Smooth muscle cell (in vitro differentiated cells): ENCODE measurements around the gene MYH7B. TPM values are rescaled to one million over a fixed set of nuclear protein-coding genes. Genes with fewer than 3 reads are reported as not detected.

Experiments used
- DNase-seq: peaks from one replicate; lab custom pipeline; 2025; ENCODE audit not compliant: unreplicated experiment; lab: John Stamatoyannopoulos, UW
- H2AFZ ChIP-seq: fragments of 200-600 bp; sonication (generic); 2 replicates; pipeline ENCODE4 v1.6.0; 2016; ENCODE audit warnings: antibody characterized with exemption, low read depth, mild to moderate bottlenecking
- H3F3A ChIP-seq: fragments of 200-600 bp; sonication (generic); 2 replicates; pipeline ENCODE4 v1.6.0; 2017; ENCODE audit warnings: antibody characterized with exemption, low read depth
- H3K27ac ChIP-seq: fragments of 200-600 bp; sonication (generic); 2 replicates; pipeline ENCODE4 v1.5.1; 2016; ENCODE audit warnings: low read depth, mild to moderate bottlenecking
- H3K27me3 ChIP-seq: fragments of 200-600 bp; sonication (generic); 2 replicates; pipeline ENCODE4 v1.6.1; 2016; ENCODE audit warnings: low read depth, mild to moderate bottlenecking
- H3K36me3 ChIP-seq: fragments of 200-600 bp; sonication (generic); 2 replicates; pipeline ENCODE4 v1.5.1; 2016; ENCODE audit warnings: low read depth
- H3K4me1 ChIP-seq: fragments of 200-600 bp; sonication (generic); 2 replicates; pipeline ENCODE4 v1.5.1; 2016; ENCODE audit warnings: low read depth
- H3K4me2 ChIP-seq: fragments of 200-600 bp; sonication (generic); 2 replicates; pipeline ENCODE4 v1.6.0; 2016; ENCODE audit warnings: mild to moderate bottlenecking
- H3K4me3 ChIP-seq: fragments of 200-600 bp; sonication (generic); 2 replicates; pipeline ENCODE4 v1.5.1; 2016; ENCODE audit warnings: mild to moderate bottlenecking
- H3K79me2 ChIP-seq: fragments of 200-600 bp; sonication (generic); 2 replicates; pipeline ENCODE4 v1.6.0; 2016; ENCODE audit warnings: low read depth, mild to moderate bottlenecking
- H3K9ac ChIP-seq: fragments of 200-600 bp; sonication (generic); 2 replicates; pipeline ENCODE4 v1.6.0; 2016; ENCODE audit warnings: low read depth
- H3K9me3 ChIP-seq: fragments of 200-600 bp; sonication (generic); replicated peaks from 2 replicates; pipeline ENCODE4 v1.5.1; 2016; ENCODE audit warnings: low read depth
- H4K20me1 ChIP-seq: fragments of 200-600 bp; sonication (generic); 2 replicates; pipeline ENCODE4 v1.6.0; 2016; ENCODE audit warnings: low read depth
- CTCF ChIP-seq: fragments of 200-600 bp; sonication (generic); IDR thresholded peaks from 2 replicates; pipeline ENCODE4 v1.5.1; 2017; ENCODE audit warnings: borderline replicate concordance, mild to moderate bottlenecking, antibody characterized with exemption; ENCODE audit not compliant: insufficient read depth, poor library complexity, severe bottlenecking
- WGBS: methylation state at CpG from one replicate; pipeline ENCODE4 v1.1.7; 2016; ENCODE audit warnings: low lambda C conversion rate; 5-methylcytosine and 5-hydroxymethylcytosine counted together
- polyA plus RNA-seq: library from polyadenylated mRNA; unstranded; fragments of >200 nt; fragmentation: Nextera tagmentation; extraction: Ambion mirVana; gene quantifications from 2 replicates; pipeline ENCODE4 v1.2.1, GENCODE V29; 2016
- total RNA-seq: library from RNA; depleted of rRNA; stranded (reverse); fragments of >200 nt; gene quantifications from 2 replicates; pipeline ENCODE4 v1.2.3, GENCODE V29; 2014

Gene MYH7B
- total and polyA plus RNA-seq, 2 experiments from 2014 or later = 0.67 TPM; not detected in 1

- H3K27ac ChIP-seq = no peak overlapping the region
- TF ChIP-seq CTCF = no peak
- no peaks in the 10 kb centered on the region for H3K9me3 ChIP-seq
- peaks cover 5% of the 10 kb centered on the region for H3K4me1 ChIP-seq
- no peaks in the 10 kb centered on the region for H3K79me2 ChIP-seq
- H2AFZ ChIP-seq = no peak overlapping the region
- H3K4me2 ChIP-seq = no peak overlapping the region
- H4K20me1 ChIP-seq = no peaks in the 10 kb centered on the region
- H3F3A ChIP-seq = no peaks in the 10 kb centered on the region
- H3K4me3 ChIP-seq = no peak overlapping the region
- H3K27me3 ChIP-seq = peaks cover 18% of the 10 kb centered on the region
- no peaks in the 10 kb centered on the region for H3K36me3 ChIP-seq
- WGBS = 77% methylated on average over 38 of the region's 42 CpGs
- no peak for DNase-seq
- no peak overlapping the region for H3K9ac ChIP-seq
These were observed 23.9 kb downstream of the MYH7B start for GRCh38 chr20:34979366-34980153.

GRCh38 chr20:34980543-34981233 is 25.0 kb downstream of the MYH7B start:
- 94% methylated on average over 22 of the region's 22 CpGs for WGBS
- H3F3A ChIP-seq = no peaks in the 10 kb centered on the region
- no peaks in the 10 kb centered on the region for H3K9me3 ChIP-seq
- H3K79me2 ChIP-seq = no peaks in the 10 kb centered on the region
- no peak overlapping the region for H2AFZ ChIP-seq
- H3K27me3 ChIP-seq = peaks cover 20% of the 10 kb centered on the region
- no peak overlapping the region for H3K9ac ChIP-seq
- DNase-seq = no peak
- H3K4me1 ChIP-seq = peaks cover 5% of the 10 kb centered on the region
- H4K20me1 ChIP-seq = no peaks in the 10 kb centered on the region
- H3K4me3 ChIP-seq = no peak overlapping the region
- H3K27ac ChIP-seq = no peak overlapping the region
- no peak for TF ChIP-seq CTCF
- H3K4me2 ChIP-seq = no peak overlapping the region
- H3K36me3 ChIP-seq = no peaks in the 10 kb centered on the region

- 92% methylated on average over 21 of the region's 21 CpGs for WGBS
These were observed 26.8 kb downstream of the MYH7B start for GRCh38 chr20:34982270-34983088.

More at GRCh38 chr20:34982270-34983088, 26.8 kb downstream of the MYH7B start:
- Histone ChIP-seq H3K9me3 (no peaks in the 10 kb centered on the region), H2AFZ (no peak overlapping the region), H3K4me1 (peaks cover 5% of the 10 kb centered on the region), H3K27ac (no peak overlapping the region), H3K4me2 (no peak overlapping the region), H3K9ac (no peak overlapping the region), H3K4me3 (no peak overlapping the region), H3K36me3 (no peaks in the 10 kb centered on the region), H3K79me2 (no peaks in the 10 kb centered on the region), H3K27me3 (peaks cover 17% of the 10 kb centered on the region), H4K20me1 (no peaks in the 10 kb centered on the region), H3F3A (no peaks in the 10 kb centered on the region)
- no peak for DNase-seq
- TF ChIP-seq CTCF = no peak
